Ovary (tissue), 9 donors: Measurements from ENCODE around the gene LRRC61. TPM values are rescaled to one million over a fixed set of nuclear protein-coding genes. Genes with fewer than 3 reads are reported as not detected.

Experiments
- DNase-seq, 5 donors: peaks; one replicate each; pipeline ENCODE4 v3.0.0-alpha.2; 2019 to 2020
- H3K27ac ChIP-seq, 2 donors: fragments of 200-600 bp; one replicate each; pipeline versions ENCODE4 v1.5.1 to v1.8.0; 2019 to 2022
- H3K27me3 ChIP-seq: fragments of 200-600 bp; one replicate; pipeline ENCODE4 v1.8.0; 2022
- H3K36me3 ChIP-seq: fragments of 200-600 bp; sonication (generic); one replicate; pipeline ENCODE4 v1.5.1; 2019
- H3K4me1 ChIP-seq: one replicate; pipeline ENCODE4 v1.8.1; 2013; ENCODE audit warnings: mild to moderate bottlenecking, moderate library complexity; ENCODE audit not compliant: insufficient read depth
- H3K4me3 ChIP-seq: fragments of 200-600 bp; sonication (generic); one replicate; pipeline ENCODE4 v1.5.1; 2017
- H3K9me3 ChIP-seq, 2 donors: fragments of 200-600 bp in 1 of 2; sonication (generic) in 1 of 2; one replicate each; pipeline versions ENCODE4 v1.5.1 to v1.8.1; 2013 to 2019; ENCODE audit warnings: mild to moderate bottlenecking in 1 of 2, moderate library complexity in 1 of 2
- CTCF ChIP-seq, 3 donors: fragments of 450-650 bp in 2 of 3; fragments of 200-600 bp in 1 of 3; IDR thresholded peaks; one replicate each; pipeline versions ENCODE4 v1.5.1 to v1.8.0; 2016 to 2022; ENCODE audit warnings: antibody characterized with exemption in 3 of 3, mild to moderate bottlenecking in 1 of 3
- EP300 ChIP-seq: sonication (generic); formaldehyde crosslinking; IDR thresholded peaks from one replicate; pipeline ENCODE4 v1.6.1; 2017; ENCODE audit warnings: antibody characterized with exemption
- POLR2A ChIP-seq: fragments of 450-650 bp; IDR thresholded peaks from one replicate; pipeline ENCODE4 v1.6.1; 2017; ENCODE audit warnings: antibody characterized with exemption, mild to moderate bottlenecking, moderate library complexity
- WGBS, 3 donors: extraction: QIAGEN DNeasy Blood & Tissue Kit in 1 of 3; methylation state at CpG; one replicate each; pipeline versions ENCODE4 v1.1.5 to v1.1.7; 2013 to 2017; 5-methylcytosine and 5-hydroxymethylcytosine counted together
- intact Hi-C, 4 donors: fragments of 100-400 bp; cut with DNase I; formaldehyde crosslinking; loops; one replicate each; pipeline versions ENCODE4 v1.11.0 to v1.15.1; 2022 to 2023
- polyA plus RNA-seq, 2 donors: library from polyadenylated mRNA; stranded (reverse); fragments of 200-250 nt in 1 of 2; fragments of 350-450 nt in 1 of 2; fragmentation: Illumina TruSeq in 1 of 2; extraction: RNeasy Lipid Tissue Mini Kit (QIAGEN cat#74804) in 1 of 2; gene quantifications; one replicate each; pipeline ENCODE4 v1.2.3, GENCODE V29; 2013 to 2014
- total RNA-seq, 7 donors: library from RNA; depleted of rRNA in 2 of 7; stranded (reverse); fragments of >200 nt in 2 of 7; fragmentation: NEBNext Ultra II Directional in 3 of 7; extraction: Animal tissue kit (Norgen Biotek cat#: 25700) in 3 of 7; gene quantifications; one replicate each; pipeline versions ENCODE4 v1.1.0 to v1.2.4, GENCODE V29; 2016 to 2023
- donor health status: DM: no; HTN: no; CAD: no; lungs with moderate emphysema.
- donor health status: DM: no; HTN: no; CAD: no.
- donor health status: Bipolar disorder and iron deficiency.
- donor health status: DM: yes; HTN: yes; CAD: no.
- donor health status: DM: no; HTN: no; CAD: no.
- donor health status: DM: yes; HTN: yes; CAD: no.

Gene LRRC61
- total and polyA plus RNA-seq, 9 donors, result 3.0 to 34.9 (median 25.2) TPM

- peaks cover 24% of the 10 kb centered on the region for H3K4me1 ChIP-seq
- intact Hi-C loops, result no loop called here
- WGBS, 3 donors, result 87 to 95% (median 92%) methylated on average over 6 to 14 of the region's 14 CpGs
These were observed 13.6 kb downstream of the LRRC61 start for GRCh38 chr7:150336746-150337145.

DNA sequence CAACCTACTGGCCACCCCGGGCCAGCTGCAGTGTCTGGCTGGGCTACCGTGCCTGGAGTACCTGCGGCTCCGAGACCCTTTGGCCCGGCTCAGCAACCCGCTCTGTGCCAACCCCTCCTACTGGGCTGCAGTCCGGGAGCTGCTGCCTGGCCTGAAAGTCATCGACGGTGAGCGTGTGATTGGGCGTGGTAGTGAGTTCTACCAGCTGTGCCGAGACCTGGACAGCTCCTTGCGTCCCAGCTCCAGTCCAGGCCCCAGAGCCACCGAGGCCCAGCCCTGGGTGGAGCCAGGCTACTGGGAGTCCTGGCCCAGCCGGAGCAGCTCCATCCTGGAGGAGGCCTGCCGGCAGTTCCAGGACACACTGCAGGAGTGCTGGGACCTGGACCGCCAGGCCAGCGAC is 14.0 kb downstream of the LRRC61 start:
- Histone ChIP-seq H3K4me3 (no peak overlapping the region), H3K9me3 (no peaks in the 10 kb centered on the region), H3K27me3 (no peaks in the 10 kb centered on the region), H3K27ac (peak overlapping the region in 1 of 2 donors; percentile 70), H3K36me3 (no peaks in the 10 kb centered on the region), H3K4me1 (peaks cover 26% of the 10 kb centered on the region)
- intact Hi-C loops, result no loop called here
- WGBS, 3 donors, result 76 to 85% (median 81%) methylated on average over 13 to 18 of the region's 18 CpGs
- DNase-seq, result peak in 1 of 5 donors; percentile 22
- TF ChIP-seq EP300, result no peak
- no peak for TF ChIP-seq CTCF (IDR thresholded peaks at IDR 0.05)
- TF ChIP-seq POLR2A, result no peak

More at GRCh38 chr7:150336746-150337145, 13.6 kb downstream of the LRRC61 start:
- no peaks in the 10 kb centered on the region for H3K36me3 ChIP-seq
- TF ChIP-seq POLR2A (no peak), EP300 (no peak)
- H3K27ac ChIP-seq, result peak overlapping the region in 1 of 2 donors; percentile 70
- no peak overlapping the region for H3K4me3 ChIP-seq
- peak in 2 of 5 donors; percentile 27 to 34 for DNase-seq
- H3K9me3 ChIP-seq, result no peaks in the 10 kb centered on the region
- H3K27me3 ChIP-seq, result no peaks in the 10 kb centered on the region

DNA sequence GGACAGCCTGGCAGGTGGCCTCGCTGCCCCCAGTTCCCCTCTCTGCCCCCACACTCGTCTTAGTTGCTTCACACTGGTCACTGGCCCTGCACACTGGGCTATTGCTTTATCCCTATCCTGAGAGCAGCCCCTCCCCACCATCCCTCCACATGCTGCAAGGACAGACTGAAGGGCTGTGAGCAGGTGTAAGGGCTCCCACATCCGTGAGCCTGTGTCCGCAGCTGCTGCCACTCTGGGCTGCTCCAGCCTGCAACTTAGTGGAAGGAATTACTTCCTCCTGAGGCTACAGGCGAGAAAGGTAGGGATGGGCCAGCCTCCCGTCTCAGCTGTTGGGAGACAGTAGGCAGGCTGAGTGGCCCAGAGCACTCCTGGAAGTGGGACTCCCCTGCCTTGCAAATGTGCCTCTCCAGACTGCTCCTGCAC is 14.5 kb downstream of the LRRC61 start:
- no peak overlapping the region for H3K27ac ChIP-seq
- peaks cover 26% of the 10 kb centered on the region for H3K4me1 ChIP-seq
- TF ChIP-seq EP300, result no peak
- no peak for TF ChIP-seq POLR2A
- TF ChIP-seq CTCF (IDR thresholded peaks at IDR 0.05), result no peak
- H3K36me3 ChIP-seq, result no peaks in the 10 kb centered on the region
- WGBS, 3 donors, result 79 to 88% (median 85%) methylated on average over 6 of the region's 6 CpGs
- no peaks in the 10 kb centered on the region for H3K27me3 ChIP-seq
- intact Hi-C loops, result no loop called here
- DNase-seq, result peak in 1 of 5 donors; percentile 24
- H3K4me3 ChIP-seq, result no peak overlapping the region
- no peaks in the 10 kb centered on the region for H3K9me3 ChIP-seq

DNA sequence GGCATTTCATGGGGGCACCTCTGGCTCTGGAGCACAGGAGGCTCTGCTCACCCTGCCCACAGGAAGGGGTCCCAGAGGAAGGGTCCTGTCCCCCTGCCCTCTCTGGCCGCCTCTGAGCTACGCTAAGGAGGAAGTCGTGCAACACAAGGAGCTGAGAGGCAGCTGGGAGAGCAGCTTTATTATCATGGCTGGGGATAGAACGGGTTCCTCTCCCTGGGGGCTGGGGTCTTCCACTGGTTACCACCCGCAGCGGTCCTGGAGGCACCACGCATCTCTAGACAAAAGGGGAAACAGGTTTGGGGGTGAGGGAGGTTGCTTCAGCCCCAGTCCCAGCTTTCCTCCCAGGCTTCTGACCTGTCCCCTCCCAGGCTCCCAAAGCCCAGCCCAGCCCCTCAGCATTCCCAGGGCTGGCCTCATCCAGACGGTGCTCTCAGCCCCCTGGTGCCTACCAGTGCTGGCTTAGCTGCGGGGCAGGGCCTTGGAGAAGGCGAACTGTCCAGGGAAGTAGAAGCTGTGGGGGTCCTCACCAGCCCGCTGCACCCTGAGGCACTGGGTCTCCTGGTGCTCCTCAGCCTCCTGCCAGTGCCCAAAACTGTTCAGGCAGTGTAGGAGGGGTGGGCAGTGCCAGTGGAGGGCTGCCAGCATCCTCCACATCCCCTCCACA is 15.1 kb downstream of the LRRC61 start:
- H3K4me1 ChIP-seq, result peaks cover 26% of the 10 kb centered on the region
- no peak overlapping the region for H3K4me3 ChIP-seq
- no peak for TF ChIP-seq POLR2A
- TF ChIP-seq CTCF (IDR thresholded peaks at IDR 0.05), result no peak
- TF ChIP-seq EP300, result no peak
- WGBS, 3 donors, result 83 to 90% (median 84%) methylated on average over 11 of the region's 11 CpGs
- intact Hi-C loops, result no loop called here
- H3K27ac ChIP-seq, result no peak overlapping the region
- H3K9me3 ChIP-seq, result no peaks in the 10 kb centered on the region
- no peaks in the 10 kb centered on the region for H3K27me3 ChIP-seq
- peak in 2 of 5 donors; percentile 9 to 19 for DNase-seq
- no peaks in the 10 kb centered on the region for H3K36me3 ChIP-seq

DNA sequence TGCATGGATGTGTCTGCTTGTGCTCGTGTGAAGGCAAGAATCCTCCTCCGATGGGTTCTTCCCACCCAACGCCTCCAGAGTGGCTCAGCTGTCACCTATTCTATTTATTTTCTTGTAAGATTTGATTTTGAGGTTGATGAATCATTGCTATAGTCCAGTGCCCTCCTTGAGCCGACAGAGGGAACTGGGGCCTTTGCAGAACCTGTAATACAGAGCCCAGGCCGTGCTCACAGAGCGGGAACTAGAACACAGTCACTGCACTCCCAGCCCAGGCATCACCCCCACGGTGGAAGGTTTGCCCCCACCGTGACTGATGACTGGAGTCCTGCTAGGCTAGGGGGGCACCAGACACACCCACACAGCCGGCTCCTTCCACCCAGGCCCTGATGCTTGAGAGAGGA is 16.3 kb downstream of the LRRC61 start:
- 37 to 46% (median 44%) methylated on average over 8 to 9 of the region's 9 CpGs for WGBS, 3 donors
- TF ChIP-seq POLR2A (no peak), CTCF (IDR thresholded peaks at IDR 0.05) (no peak), EP300 (no peak)
- H3K27me3 ChIP-seq, result no peaks in the 10 kb centered on the region
- no peaks in the 10 kb centered on the region for H3K36me3 ChIP-seq
- H3K27ac ChIP-seq, result no peak overlapping the region
- H3K9me3 ChIP-seq, result no peaks in the 10 kb centered on the region
- DNase-seq, result peak in 1 of 5 donors; percentile 19
- H3K4me1 ChIP-seq, result peaks cover 25% of the 10 kb centered on the region
- H3K4me3 ChIP-seq, result peak overlapping the region; percentile 84
- intact Hi-C loops, result no loop called here
